Measurements from ENCODE around the gene NAB2.

DNA sequence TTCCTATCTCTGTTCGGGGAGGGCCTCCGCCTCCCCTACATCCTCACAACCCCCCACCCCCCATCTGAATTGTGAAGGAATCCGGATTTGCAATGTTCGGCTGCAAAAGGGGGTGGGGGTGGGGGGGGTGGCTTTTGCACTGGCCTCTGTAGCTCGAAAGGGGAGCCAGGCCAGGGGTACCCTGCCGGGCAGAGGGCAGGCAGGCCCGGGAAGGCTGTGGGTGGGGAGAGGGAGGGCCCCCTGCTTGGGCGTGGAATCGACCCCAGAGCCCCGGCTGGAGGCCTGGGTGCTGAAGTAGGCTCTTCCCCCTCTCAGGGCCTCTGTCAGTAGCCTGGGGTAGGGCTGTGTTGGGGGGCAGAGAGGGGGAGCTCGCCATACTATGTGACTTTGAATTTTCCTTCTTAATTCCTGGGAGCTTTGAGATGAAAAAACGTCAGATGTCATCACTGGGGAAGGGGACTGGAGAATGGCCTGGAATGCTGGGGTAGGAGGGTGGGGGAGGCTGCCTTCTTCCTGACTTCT, 40.5 kb downstream of the NAB2 start:
- TF ChIP-seq CTCF (IDR thresholded peaks at IDR 0.05; ENCODE audit: insufficient read depth, low read length, poor library complexity, severe bottlenecking): no peak
- no peak for TF ChIP-seq EZH2phosphoT487 (conservative IDR thresholded peaks at IDR 0.05; ENCODE audit: low read length)

Measured in SU-DHL-6 (cell line).